GM18870 (cell line): Measurements from ENCODE around the gene SCN4A.
"Not testable (repeated sequence)": the region's sequence is repeated elsewhere in the genome, so short reads cannot be mapped to it uniquely, and the experiment has no call there.

ENCODE experiments used
- ATAC-seq: cut with Tn5 transposase; IDR thresholded peaks from one replicate; pipeline ENCODE4 v1.9.1; 2021; ENCODE audit warnings: moderate library complexity; ENCODE audit not compliant: unreplicated experiment

Gene SCN4A

DNA sequence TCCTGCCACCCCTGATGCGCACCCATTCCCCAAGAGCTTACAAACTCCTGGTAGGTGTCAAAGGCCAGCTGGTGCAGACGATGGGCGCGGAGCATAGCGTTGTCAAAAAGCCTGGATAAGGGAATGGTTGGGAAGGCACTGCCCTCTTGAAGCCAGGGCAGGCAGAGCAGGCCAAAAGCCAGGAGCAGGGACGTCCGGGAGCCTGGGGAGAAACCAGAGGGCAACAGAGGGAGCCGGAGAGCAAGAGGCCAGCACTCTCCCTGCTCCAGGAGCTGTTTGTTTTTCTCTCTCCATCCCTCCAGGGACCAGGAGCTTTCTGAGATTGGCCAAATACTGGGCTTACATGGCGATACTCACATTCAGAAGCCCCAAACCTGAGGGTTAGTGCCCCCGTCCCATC is 54.4 kb downstream of the SCN4A start:
- ATAC-seq, result no peak

DNA sequence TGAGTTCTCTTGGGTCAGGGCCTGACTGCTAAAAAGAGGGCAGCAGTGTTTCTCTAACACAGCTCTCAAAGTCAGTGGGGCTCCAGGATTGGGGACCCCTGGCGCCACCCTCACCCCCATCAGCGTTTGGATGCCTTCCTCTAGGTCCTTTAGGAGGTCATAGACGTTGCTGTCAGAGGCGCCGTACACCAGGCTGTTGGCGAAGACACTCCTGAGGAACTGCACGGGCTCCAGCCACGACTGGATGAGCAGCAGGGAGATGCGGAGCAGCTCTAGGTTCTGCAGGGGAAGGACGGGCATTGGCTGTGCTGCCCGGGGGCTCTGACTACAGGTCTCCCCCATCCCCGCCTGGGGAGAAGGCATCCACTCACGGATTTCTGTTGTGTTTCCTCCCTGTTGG is 55.1 kb downstream of the SCN4A start:
- ATAC-seq, result no peak

DNA sequence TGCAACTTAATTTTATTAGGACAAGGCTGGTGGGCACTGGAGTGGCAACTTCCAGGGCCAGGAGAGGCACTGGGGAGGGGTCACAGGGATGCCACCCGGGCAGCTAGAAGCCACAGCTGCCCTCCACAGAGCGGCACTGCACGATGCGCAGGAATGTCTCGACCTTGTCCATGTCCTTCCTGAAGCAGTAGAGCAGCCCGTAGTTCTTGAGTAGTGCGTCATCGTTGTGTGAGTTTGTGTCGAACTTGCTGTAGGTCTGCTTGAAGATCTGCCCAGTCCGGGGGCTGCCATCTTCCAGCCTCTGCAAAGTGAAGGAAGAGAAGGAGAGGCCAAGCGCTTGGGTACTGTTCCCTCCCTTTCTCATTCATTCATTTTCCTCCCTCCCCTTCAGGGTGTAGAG is 55.5 kb downstream of the SCN4A start:
- ATAC-seq, result not testable (repeated sequence)

DNA sequence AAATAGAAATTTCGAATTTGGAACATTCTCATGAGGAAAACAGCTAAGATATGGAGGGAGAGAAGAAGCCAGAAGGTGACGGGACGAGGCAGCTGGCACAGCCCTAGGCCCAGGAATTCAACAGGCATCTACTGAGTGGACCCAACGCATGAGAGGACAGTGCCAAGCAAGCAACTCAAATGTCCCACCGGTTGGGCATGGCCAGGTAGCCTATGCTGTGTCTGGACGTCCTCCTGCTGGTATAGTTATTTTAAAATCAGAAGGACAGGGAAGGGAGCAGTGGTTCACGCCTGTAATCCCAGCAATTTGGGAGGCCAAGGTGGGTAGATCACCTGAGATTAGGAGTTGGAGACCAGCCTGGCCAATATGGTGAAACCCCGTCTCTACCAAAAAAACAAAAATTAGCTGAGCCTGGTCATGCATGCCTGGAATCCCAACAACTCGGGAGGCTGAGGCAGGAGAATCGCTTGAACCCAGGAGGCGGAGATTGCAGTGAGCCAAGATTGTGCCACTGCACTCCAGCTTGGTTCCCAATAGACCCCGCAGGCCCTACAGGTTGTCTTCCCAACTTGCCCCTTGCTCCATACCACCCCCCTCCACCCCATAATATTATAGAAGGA is 56.0 kb downstream of the SCN4A start:
- no peak for ATAC-seq

DNA sequence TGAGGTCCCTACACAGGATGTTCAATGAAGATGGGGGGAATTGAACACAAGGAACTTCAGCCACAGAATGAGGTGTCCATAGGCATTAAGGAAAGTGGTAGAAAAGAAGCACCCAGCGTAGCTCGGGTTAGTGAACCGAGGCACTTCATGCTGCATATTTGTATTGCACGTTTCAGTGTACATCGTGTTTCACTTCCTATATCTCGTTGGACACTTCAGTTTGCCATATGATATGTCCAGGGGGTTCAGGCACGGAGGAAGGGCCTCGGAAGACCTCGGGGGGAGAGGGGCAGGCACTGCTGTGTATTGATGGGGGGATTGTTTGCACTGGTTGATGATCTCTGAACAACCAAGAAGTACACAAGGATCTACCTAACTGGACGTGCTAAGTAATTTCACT is 57.0 kb downstream of the SCN4A start:
- ATAC-seq, result not testable (repeated sequence)

DNA sequence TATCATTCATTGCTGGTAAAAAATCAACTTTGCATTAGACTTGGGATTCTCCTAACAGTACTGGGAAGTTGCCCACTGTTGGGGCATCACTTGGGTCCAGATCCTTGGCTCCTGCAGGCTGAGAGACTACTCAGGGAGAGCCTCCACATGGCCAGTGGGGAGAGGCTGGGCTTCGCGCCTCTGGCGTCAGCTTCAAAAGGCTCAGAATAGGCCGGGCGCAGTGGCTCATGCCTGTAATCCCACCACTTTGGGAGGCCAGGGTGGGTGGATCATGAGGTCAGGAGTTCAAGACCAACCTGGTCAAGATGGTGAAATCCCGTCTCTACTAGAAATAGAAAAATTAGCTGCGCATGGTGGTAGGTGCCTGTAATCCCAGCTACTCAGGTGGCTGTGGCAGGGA is 58.2 kb downstream of the SCN4A start:
- ATAC-seq, result no peak

DNA sequence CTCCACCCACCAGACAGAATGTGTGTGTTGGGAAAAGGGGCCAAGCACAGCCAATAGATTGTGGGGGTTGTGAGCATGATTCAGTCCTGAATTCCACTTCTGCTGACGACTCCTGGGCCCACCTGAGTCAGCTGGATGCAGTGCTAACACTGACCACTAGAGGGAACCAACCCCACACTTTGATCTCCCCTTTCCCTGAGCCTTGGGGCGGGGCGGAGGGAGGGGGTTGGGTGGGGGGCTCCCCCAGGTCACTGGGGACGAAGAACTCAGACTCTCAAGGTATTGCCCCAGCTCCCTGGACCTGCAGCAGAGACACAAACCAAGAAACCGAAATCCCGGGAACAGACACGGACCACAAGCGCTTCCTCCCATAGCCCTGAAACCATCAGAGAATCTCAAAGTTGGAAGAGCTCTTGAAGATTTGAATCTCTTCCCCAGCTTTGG is 61.0 kb downstream of the SCN4A start:
- ATAC-seq, result no peak

DNA sequence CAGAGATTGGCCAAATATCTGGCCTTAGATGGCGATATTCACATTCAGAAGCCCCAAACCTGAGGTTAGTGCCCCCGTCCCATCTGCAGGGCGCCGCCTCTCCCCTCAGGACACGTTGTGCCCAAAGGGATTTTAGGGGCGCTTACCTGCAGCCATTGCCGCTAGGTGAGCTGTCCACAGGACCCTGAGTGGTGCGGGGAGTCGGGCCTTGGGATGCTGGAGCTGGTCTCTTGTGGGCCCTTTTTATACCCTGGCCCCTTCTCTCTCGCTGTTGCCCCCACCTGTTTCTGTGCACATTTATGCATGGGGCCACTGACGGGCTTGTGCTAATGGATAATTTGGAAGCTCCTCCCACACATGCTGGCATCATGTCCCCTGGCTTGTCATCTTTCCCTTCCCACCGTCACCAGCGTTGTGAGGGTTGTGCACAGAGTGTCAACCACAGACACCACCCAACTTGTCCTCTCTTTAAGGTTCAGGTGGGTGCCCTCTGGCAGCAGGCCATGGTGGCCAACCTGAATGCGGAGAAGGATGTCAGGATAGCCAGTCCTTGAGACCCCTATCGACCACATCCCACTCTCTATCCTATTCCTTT is 61.6 kb downstream of the SCN4A start, which contains the start of gene CSHL1:
Gene CSHL1 (minus strand): TSS at position 218 of the 595 bp plus-strand sequence. CDS start 62 bp downstream, at position 156.
- ATAC-seq, result no peak

DNA sequence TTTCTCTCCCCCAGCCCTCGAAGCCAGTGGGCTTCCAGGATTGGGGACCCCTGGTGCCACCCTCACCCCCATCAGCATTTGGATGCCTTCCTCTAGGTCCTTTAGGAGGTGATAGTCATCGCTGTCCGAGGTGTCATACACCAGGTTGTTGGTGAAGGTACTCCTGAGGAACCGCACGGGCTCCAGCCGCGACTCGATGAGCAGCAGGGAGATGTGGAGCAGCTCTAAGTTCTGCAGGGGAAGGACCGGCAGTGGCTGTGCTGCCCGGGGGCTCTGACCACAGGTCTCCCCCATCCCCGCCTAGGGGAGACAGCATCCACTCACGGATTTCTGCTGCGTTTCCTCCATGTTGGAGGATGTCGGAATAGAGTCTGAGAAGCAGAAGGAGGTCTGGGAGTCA is 62.6 kb downstream of the SCN4A start:
- no peak for ATAC-seq

DNA sequence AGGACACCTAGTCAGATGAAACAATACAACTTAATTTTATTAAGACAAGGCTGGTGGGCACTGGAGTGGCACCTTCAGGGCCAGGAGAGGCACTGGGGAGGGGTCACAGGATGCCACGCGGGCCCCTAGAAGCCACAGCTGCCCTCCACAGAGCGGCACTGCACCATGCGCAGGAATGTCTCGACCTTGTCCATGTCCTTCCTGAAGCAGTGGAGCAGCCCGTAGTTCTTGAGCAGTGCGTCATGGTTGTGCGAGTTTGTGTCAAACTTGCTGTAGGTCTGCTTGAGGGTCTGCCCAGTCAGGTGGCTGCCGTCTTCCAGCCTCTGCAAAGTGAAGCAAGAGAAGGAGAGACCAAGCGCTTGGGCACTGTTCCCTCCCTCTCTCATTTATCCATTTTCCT is 63.1 kb downstream of the SCN4A start:
- not testable (repeated sequence) for ATAC-seq

DNA sequence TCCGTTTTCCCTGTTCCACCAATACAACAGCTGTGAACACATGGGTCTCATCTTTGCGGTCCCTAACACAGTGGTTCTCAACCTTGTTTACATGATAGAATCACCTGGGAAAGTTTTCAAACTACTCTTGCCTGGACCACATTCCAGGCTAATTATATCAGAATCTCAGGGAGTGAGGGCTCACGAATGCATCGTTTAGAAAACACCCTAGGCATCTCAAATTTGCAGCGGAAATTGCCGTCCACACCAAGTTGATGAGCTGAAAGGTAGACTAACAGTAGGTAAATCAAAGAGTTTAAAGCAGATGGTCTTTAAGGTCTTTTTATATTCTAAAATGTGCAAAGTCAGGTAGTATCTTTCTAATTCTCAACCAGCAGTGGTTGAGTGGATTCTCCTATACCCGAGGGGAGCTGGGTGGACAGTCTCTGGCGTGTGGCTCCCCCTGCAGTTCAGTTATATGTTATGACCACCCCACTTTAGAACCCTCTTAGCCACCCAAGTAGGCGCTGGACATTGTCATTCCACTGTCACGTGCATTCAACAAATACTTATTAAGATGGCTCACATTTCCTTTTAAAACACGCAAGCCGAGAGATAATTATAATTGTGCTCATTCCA is 65.4 kb downstream of the SCN4A start:
- ATAC-seq, result not testable (repeated sequence)

DNA sequence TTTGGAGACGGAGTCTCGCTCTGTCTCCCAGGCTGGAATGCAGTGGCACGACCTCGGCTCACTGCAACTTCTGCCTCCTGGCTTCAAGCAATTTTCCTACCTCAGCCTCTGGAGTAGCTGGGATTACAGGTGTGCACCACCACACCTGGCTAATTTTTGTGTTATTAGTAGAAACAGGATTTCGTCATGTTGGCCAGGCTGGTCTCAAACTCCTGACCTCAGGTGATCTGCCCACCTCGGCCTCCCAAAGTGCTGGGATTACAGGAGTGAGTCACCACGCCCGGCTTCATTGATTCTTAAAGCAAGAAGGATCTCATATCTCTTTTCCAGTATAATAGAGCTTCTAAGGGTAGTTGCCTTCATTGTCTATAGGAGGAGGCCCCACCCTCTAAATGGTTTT is 67.9 kb downstream of the SCN4A start:
- ATAC-seq, result not testable (repeated sequence)

DNA sequence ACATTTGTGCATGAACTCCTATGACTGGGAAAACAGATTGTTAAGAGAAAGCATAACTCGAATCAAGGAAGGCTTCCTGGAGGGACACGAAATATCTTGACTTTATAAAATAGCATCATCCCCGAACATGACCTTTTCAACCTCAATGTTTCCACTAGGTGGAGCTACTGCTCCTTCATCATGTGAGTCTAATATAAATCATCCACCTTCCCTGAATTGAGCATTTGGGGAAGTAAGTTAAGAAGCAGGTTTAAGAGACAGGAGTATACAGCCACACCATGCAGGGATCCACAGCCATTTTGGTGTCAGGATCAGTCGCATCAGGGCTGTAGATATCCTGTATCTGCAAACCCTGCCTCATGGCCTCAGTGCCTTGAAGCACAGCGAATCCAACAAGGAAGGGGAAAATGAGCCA is 68.9 kb downstream of the SCN4A start:
- ATAC-seq, result not testable (repeated sequence)

DNA sequence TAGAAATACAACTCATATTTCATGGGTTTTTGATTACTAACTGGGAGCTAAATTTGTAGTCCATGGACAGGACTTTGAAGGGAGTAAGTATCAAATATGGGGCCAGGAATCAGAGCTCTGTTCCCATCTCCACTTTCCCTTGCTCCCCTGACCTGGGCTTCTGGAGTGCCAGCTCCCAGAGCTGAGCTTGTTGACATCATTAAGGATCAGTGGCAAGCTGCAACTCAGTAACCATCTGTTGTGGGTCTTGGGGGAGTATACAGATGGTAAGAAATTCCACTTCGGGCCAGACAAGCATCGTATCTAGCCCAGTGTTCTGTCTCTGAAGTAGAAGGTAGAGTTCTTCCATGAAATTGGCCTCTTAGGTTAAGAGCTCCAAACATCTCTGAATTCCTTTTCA is 70.7 kb downstream of the SCN4A start:
- ATAC-seq, result not testable (repeated sequence)

DNA sequence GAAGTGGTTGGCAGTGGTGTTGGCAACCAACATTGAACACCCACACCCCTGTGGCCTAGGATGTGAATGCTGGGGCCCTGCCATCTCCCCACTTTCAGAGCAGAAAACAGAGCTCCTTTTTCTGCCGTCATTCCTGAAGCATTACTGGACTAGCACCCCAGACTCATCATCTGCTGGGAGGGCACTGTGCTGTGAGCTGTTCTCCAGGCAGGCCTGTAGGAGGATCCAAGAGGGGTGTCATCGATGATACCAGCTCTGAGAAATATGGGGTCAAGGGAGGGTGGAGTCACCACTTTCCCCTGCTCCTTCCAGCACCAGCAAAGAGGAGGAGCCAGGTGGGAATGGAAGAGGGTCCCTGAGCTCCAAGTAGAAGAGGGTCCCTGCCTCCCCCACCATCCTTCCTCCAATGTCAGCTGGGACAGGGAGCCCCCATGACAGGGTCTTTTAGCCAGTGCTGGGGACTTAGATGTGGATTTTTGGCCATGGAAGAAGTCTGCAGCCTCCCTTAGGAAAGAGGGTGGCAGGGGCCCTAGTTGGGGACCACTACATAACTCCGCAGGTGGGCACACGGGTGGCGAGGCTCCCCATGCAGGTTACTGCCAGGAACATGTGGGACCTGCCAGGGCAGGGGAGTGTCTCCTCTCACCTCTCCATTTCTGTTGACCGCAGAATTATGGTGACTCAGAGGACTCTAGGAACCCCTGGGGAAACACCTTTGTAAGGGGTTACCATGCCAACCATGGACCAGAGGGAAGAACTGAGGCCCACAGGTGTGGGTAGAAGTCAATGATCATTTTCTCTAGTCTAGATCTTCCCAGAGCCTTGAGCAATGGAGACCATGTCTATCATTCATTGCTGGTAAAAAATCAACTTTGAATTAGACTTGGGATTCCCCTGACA is 73.6 kb downstream of the SCN4A start:
- not testable (repeated sequence) for ATAC-seq

DNA sequence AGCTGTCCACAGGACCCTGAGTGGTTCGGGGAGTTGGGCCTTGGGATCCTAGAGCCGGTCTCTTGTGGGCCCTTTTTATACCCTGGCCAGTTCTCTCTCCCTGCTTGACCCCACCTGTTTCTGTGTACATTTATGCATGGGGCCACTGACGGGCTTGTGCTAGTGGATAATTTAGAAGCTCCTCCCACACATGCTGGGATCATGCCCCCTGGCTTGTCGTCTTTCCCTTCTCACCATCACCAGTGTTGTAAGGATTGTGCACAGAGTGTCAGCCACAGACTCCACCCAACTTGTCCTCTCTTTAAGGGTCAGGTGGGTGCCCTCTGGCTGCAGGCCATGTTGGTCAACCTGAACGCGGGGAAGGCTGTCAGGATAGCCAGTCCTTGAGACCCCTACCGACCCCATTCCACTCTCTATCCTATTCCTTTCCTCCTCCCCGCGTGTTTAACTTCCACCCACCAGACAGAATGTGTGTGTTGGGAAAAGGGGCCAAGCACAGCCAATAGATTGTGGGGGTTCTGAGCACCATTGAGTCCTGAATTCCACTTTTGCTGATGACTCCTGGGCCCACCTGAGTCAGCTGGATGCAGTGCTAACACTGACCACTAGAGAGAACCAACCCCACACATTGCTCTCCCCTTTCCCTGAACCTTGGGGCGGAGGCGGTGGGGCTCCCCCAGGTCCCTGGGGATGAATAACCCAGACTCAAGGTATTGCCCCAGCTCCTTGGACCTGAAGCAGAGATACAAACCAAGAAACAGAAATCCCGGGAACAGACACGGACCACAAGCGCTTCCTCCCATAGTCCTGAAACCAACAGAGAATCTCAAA is 76.0 kb downstream of the SCN4A start, which contains the start of gene CSH1:
Gene CSH1 (minus strand): TSS at position 51 of the 831 bp plus-strand sequence. CDS start 63 bp downstream, outside the sequence.
- ATAC-seq, result not testable (repeated sequence)

DNA sequence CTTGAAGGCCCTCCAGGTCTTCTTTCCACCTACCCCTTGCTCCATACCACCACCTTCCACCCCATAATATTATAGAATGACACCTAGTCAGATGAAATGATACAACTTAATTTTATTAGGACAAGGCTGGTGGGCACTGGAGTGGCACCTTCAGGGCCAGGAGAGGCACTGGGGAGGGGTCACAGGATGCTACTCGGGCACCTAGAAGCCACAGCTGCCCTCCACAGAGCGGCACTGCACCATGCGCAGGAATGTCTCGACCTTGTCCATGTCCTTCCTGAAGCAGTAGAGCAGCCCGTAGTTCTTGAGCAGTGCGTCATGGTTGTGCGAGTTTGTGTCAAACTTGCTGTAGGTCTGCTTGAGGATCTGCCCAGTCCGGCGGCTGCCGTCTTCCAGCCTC is 77.9 kb downstream of the SCN4A start:
- ATAC-seq, result not testable (repeated sequence)

DNA sequence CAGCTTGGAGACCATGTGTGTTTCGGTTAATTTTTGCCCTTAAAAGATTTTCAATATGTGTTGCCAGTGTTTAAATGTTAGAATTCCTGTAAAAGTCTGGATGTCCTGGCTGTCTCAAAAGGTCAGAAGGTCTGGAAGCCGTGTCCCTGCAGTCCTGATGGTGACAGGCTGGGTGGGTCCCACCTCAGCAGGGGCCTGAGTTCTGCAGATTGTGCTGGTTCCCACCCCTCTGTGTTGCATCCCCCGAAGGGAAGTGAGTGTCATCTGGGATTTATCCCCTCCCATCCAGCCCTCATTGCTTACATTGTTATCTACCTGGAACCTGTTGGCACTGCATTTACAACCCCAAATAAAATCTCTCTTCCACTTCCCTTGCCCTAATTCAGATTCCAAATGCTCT is 78.7 kb downstream of the SCN4A start:
- ATAC-seq, result not testable (repeated sequence)

DNA sequence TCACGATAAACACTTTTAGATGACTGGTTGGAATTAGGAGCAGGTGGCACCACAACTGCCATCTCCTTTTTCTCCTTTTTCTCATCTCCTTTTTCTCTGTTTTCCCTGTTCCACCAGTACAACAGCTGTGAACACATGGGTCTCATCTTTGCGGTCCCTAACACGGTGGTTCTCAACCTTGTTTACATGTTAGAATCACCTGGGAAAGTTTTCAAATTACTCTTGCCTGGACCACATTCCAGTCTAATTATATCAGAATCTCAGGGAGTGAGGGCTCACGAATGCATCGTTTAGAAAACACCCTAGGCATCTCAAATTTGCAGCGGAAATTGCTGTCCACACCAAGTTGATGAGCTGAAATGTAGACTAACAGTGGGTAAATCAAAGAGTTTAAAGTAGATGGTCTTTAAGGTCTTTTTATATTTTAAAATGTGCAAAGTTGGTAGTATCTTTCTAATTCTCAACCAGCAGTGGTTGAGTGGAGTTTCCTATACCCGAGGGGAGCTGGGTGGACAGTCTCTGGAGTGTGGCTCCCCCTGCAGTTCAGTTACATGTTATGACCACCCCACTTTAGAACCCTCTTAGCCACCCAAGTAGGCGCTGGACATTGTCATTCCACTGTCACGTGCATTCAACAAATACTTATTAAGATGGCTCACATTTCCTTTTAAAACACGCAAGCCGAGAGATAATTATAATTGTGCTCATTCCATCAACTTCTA is 80.2 kb downstream of the SCN4A start:
- not testable (repeated sequence) for ATAC-seq
